Gastrocnemius medialis (tissue), 4 donors: Measurements from ENCODE around the gene RASA3.

Experiments
- CTCF ChIP-seq, 5 experiments: fragments of 450-650 bp in 3 of 5; fragments of 200-600 bp in 2 of 5; sonication (generic) in 2 of 5; IDR thresholded peaks in 4 of 5; conservative IDR thresholded peaks in 1 of 5; 1 replicate in 4 of 5; 2 replicates in 1 of 5; pipeline ENCODE4 v1.5.1; 2016 to 2019; ENCODE audit warnings: antibody characterized with exemption in 5 of 5, mild to moderate bottlenecking in 3 of 5, moderate library complexity in 3 of 5
- POLR2A ChIP-seq, 2 donors: fragments of 450-650 bp; IDR thresholded peaks; one replicate each; pipeline ENCODE4 v1.6.1; 2017; ENCODE audit warnings: antibody characterized with exemption in 2 of 2, mild to moderate bottlenecking in 2 of 2, moderate library complexity in 2 of 2

- TF ChIP-seq CTCF (IDR thresholded peaks at IDR 0.05 in 4 of 5, conservative IDR thresholded peaks at IDR 0.05 in 1 of 5) = no peak
- TF ChIP-seq POLR2A (IDR thresholded peaks at IDR 0.05) = no peak
Measured at GRCh38 chr13:113965383-113965874, 167.0 kb downstream of the RASA3 start.
